H9 (cell line): Measurements from ENCODE around the gene TNFSF4. TPM values are rescaled to one million over a fixed set of nuclear protein-coding genes. Genes with fewer than 3 reads are reported as not detected.

Source experiments
- DNase-seq: peaks from one replicate; pipeline ENCODE4 v3.0.0-alpha.2; 2017
- H2AFZ ChIP-seq: one replicate; pipeline ENCODE4 v1.6.1; 2013; ENCODE audit warnings: mild to moderate bottlenecking, low read length, control low read depth, moderate library complexity
- H2AK5ac ChIP-seq: 2 replicates; pipeline ENCODE4 v1.6.1; 2013; ENCODE audit warnings: low read length, control low read depth, mixed read lengths; ENCODE audit not compliant: insufficient read length
- H2BK120ac ChIP-seq: one replicate; pipeline ENCODE4 v1.6.1; 2013; ENCODE audit warnings: low read depth, mild to moderate bottlenecking, low read length, control low read depth, inconsistent platforms; ENCODE audit not compliant: poor library complexity, severe bottlenecking
- H2BK12ac ChIP-seq: 2 replicates; pipeline ENCODE4 v1.6.1; 2013; ENCODE audit warnings: low read length, control low read depth, mixed read lengths, low read depth; ENCODE audit not compliant: insufficient read length
- H2BK15ac ChIP-seq: 2 replicates; pipeline ENCODE4 v1.6.1; 2013; ENCODE audit warnings: low read depth, low read length, control low read depth
- H2BK20ac ChIP-seq: one replicate; pipeline ENCODE4 v1.6.1; 2013; ENCODE audit warnings: low read depth, mild to moderate bottlenecking, low read length, control low read depth, inconsistent platforms; ENCODE audit not compliant: poor library complexity, severe bottlenecking
- H2BK5ac ChIP-seq: 2 replicates; pipeline ENCODE4 v1.6.1; 2013; ENCODE audit warnings: low read length, control low read depth, mixed read lengths; ENCODE audit not compliant: insufficient read length
- H3K14ac ChIP-seq: 2 replicates; pipeline ENCODE4 v1.6.1; 2013; ENCODE audit warnings: low read length, control low read depth; ENCODE audit not compliant: insufficient read depth
- H3K18ac ChIP-seq: 2 replicates; pipeline ENCODE4 v1.6.1; 2013; ENCODE audit warnings: low read depth, mild to moderate bottlenecking, mixed read lengths, low read length, control low read depth; ENCODE audit not compliant: insufficient read length
- H3K23ac ChIP-seq: 2 replicates; pipeline ENCODE4 v1.6.1; 2013; ENCODE audit warnings: low read length, control low read depth, mixed read lengths, low read depth; ENCODE audit not compliant: insufficient read length
- H3K23me2 ChIP-seq: 2 replicates; pipeline ENCODE4 v1.6.1; 2013; ENCODE audit warnings: low read depth, mild to moderate bottlenecking, mixed read lengths, low read length, control low read depth; ENCODE audit not compliant: insufficient read length, poor library complexity, severe bottlenecking
- H3K27ac ChIP-seq: 2 replicates; pipeline ENCODE4 v1.5.1; 2013; ENCODE audit warnings: low read length, control low read depth, mixed read lengths, low read depth; ENCODE audit not compliant: insufficient read length
- H3K27me3 ChIP-seq: 2 replicates; pipeline ENCODE4 v1.6.1; 2013; ENCODE audit warnings: low read length, control low read depth, inconsistent platforms; ENCODE audit not compliant: insufficient read depth
- H3K4ac ChIP-seq: 2 replicates; pipeline ENCODE4 v1.6.1; 2013; ENCODE audit warnings: low read depth, mild to moderate bottlenecking, control low read depth, inconsistent platforms, low read length, moderate library complexity
- H3K4me1 ChIP-seq: 2 replicates; pipeline ENCODE4 v1.6.1; 2013; ENCODE audit warnings: low read length, control low read depth, inconsistent platforms; ENCODE audit not compliant: insufficient read depth
- H3K4me2 ChIP-seq: 2 replicates; pipeline ENCODE4 v1.6.1; 2013; ENCODE audit warnings: low read length, control low read depth, mixed read lengths; ENCODE audit not compliant: insufficient read length, insufficient read depth
- H3K56ac ChIP-seq: 2 replicates; pipeline ENCODE4 v1.6.1; 2013; ENCODE audit warnings: low read depth, mild to moderate bottlenecking, mixed read lengths, low read length, control low read depth; ENCODE audit not compliant: insufficient read length
- H3K79me1 ChIP-seq: 2 replicates; pipeline ENCODE4 v1.6.1; 2013; ENCODE audit warnings: low read depth, mild to moderate bottlenecking, moderate library complexity, low read length, control low read depth, inconsistent platforms; ENCODE audit not compliant: insufficient read depth, poor library complexity, severe bottlenecking
- H3K79me2 ChIP-seq: 2 replicates; pipeline ENCODE4 v1.6.1; 2013; ENCODE audit warnings: low read length, control low read depth, inconsistent platforms; ENCODE audit not compliant: insufficient read depth
- H3K9ac ChIP-seq: 2 replicates; pipeline ENCODE4 v1.6.1; 2013; ENCODE audit warnings: low read length, control low read depth, mixed read lengths; ENCODE audit not compliant: insufficient read length; ENCODE audit errors: extremely low read depth
- H3K9me3 ChIP-seq: one replicate; pipeline ENCODE4 v1.6.1; 2013; ENCODE audit warnings: low read depth, low read length, inconsistent platforms; ENCODE audit not compliant: control insufficient read depth
- H3T11ph ChIP-seq: one replicate; pipeline ENCODE4 v1.6.1; 2013; ENCODE audit warnings: mild to moderate bottlenecking, low read length, control low read depth, inconsistent platforms
- H4K20me1 ChIP-seq: one replicate; pipeline ENCODE4 v1.6.1; 2013; ENCODE audit not compliant: control insufficient read depth, insufficient read length, insufficient read depth
- H4K5ac ChIP-seq: 2 replicates; pipeline ENCODE4 v1.6.1; 2013; ENCODE audit warnings: low read depth, mild to moderate bottlenecking, mixed read lengths, low read length, control low read depth; ENCODE audit not compliant: insufficient read length
- H4K8ac ChIP-seq: replicated peaks from 2 replicates; pipeline ENCODE4 v1.6.1; 2013; ENCODE audit warnings: low read length, control low read depth, mixed read lengths, low read depth; ENCODE audit not compliant: insufficient read length
- H4K91ac ChIP-seq: 2 replicates; pipeline ENCODE4 v1.6.1; 2013; ENCODE audit warnings: low read depth, mild to moderate bottlenecking, moderate library complexity, mixed read lengths, low read length, control low read depth; ENCODE audit not compliant: insufficient read length
- H3K27ac Mint-ChIP-seq, 3 experiments: 2 replicates in 2 of 3; 3 replicates in 1 of 3; pipeline ENCODE4 v1.8.0; 2020 to 2021; ENCODE audit warnings: mixed read lengths in 3 of 3, mild to moderate bottlenecking in 1 of 3, moderate library complexity in 1 of 3
- H3K27me3 Mint-ChIP-seq: 2 replicates; pipeline ENCODE4 v1.8.0; 2021; ENCODE audit warnings: low read depth, mild to moderate bottlenecking, moderate library complexity, mixed read lengths
- H3K36me3 Mint-ChIP-seq, 3 experiments: 2 replicates in 2 of 3; 3 replicates in 1 of 3; pipeline ENCODE4 v1.8.0; 2020 to 2021; ENCODE audit warnings: low read depth in 3 of 3, mixed read lengths in 3 of 3; ENCODE audit not compliant: insufficient read depth in 1 of 3
- H3K4me1 Mint-ChIP-seq, 2 experiments: 2 replicates each; pipeline ENCODE4 v1.8.0; 2020; ENCODE audit warnings: mixed read lengths in 2 of 2
- H3K4me3 Mint-ChIP-seq, 2 experiments: 2 replicates in 1 of 2; 3 replicates in 1 of 2; pipeline ENCODE4 v1.8.0; 2020 to 2021; ENCODE audit warnings: mild to moderate bottlenecking in 2 of 2, mixed read lengths in 2 of 2, moderate library complexity in 1 of 2
- H3K9me3 Mint-ChIP-seq, 2 experiments: 2 replicates in 1 of 2; 3 replicates in 1 of 2; pipeline ENCODE4 v1.8.0; 2020; ENCODE audit warnings: mild to moderate bottlenecking in 2 of 2, mixed read lengths in 2 of 2, moderate library complexity in 1 of 2
- WGBS: extraction: QIAGEN DNeasy Blood & Tissue Kit; methylation state at CpG from one replicate; pipeline ENCODE4 v1.1.7; 2013; ENCODE audit warnings: missing lambda C conversion rate, low lambda C conversion rate, mixed read lengths; ENCODE audit not compliant: insufficient read length; ENCODE audit errors: extremely low coverage; 5-methylcytosine and 5-hydroxymethylcytosine counted together
- total RNA-seq: library from RNA; stranded (reverse); gene quantifications from 2 replicates; pipeline ENCODE4 v1.2.1, GENCODE V29; 2021
- TF ChIP-seq, protein P1 (sequence below): fragments of 200-600 bp; sonication (generic); conservative IDR thresholded peaks from 3 replicates; pipeline ENCODE4 v1.8.0; 2021; ENCODE audit warnings: antibody characterized with exemption, mild to moderate bottlenecking

TNFSF4 gene
- total RNA-seq, 1 experiment from 2014 or later, result 0.28 TPM

DNA sequence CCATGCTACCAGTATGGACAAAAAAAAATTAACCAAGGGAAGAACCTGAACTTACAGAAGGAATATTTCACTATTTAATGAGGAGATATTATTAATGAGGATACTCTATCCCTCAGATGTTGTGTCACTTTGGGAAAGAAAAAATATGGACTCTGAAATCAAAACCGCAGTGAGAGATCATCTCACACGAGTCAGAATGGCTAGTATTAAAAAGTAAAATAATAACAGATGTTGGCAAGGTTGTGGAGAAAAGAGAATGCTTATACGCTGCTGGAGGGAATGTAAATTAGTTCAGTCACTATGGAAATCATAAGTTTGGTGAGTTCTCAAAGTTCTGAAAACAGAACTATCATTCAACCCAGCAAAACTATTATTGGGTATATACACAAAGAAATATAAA is 30.9 kb downstream of the TNFSF4 start:
- WGBS, result no CpG with 5 or more reads among the region's 3 CpGs
- H3K9me3 ChIP-seq, result peaks cover 12% of the 10 kb centered on the region
- H3K4me3 Mint-ChIP-seq, result no peak overlapping the region

More for the DNA sequence above, 30.9 kb downstream of the TNFSF4 start:
- Histone ChIP-seq H2BK5ac (no peak overlapping the region), H3K4me2 (no peak overlapping the region), H3K79me2 (no peaks in the 10 kb centered on the region), H3K27me3 (no peaks in the 10 kb centered on the region), H2BK20ac (no peak overlapping the region), H3K23ac (no peak overlapping the region), H3K4me1 (no peaks in the 10 kb centered on the region), H2BK120ac (no peak overlapping the region), H2AK5ac (no peak overlapping the region), H3K23me2 (no peaks in the 10 kb centered on the region), H2BK15ac (no peak overlapping the region), H2BK12ac (no peak overlapping the region), H3T11ph (no peak overlapping the region), H3K79me1 (no peaks in the 10 kb centered on the region), H4K8ac (no peak overlapping the region), H4K5ac (no peak overlapping the region), H3K14ac (no peak overlapping the region), H3K4ac (no peak overlapping the region), H3K27ac (no peak overlapping the region), H3K18ac (no peak overlapping the region), H2AFZ (no peak overlapping the region), H3K56ac (no peak overlapping the region), H3K9ac (no peak overlapping the region), H4K91ac (no peak overlapping the region), H4K20me1 (no peaks in the 10 kb centered on the region)
- H3K27me3 Mint-ChIP-seq, result peaks cover 1% of the 10 kb centered on the region
- no peak overlapping the region for H3K27ac Mint-ChIP-seq
- peaks cover 10 to 19% (median 11%) of the 10 kb centered on the region in 3 experiments for H3K36me3 Mint-ChIP-seq
- H3K4me1 Mint-ChIP-seq, result no peaks in the 10 kb centered on the region
- TF ChIP-seq, protein P1, sequence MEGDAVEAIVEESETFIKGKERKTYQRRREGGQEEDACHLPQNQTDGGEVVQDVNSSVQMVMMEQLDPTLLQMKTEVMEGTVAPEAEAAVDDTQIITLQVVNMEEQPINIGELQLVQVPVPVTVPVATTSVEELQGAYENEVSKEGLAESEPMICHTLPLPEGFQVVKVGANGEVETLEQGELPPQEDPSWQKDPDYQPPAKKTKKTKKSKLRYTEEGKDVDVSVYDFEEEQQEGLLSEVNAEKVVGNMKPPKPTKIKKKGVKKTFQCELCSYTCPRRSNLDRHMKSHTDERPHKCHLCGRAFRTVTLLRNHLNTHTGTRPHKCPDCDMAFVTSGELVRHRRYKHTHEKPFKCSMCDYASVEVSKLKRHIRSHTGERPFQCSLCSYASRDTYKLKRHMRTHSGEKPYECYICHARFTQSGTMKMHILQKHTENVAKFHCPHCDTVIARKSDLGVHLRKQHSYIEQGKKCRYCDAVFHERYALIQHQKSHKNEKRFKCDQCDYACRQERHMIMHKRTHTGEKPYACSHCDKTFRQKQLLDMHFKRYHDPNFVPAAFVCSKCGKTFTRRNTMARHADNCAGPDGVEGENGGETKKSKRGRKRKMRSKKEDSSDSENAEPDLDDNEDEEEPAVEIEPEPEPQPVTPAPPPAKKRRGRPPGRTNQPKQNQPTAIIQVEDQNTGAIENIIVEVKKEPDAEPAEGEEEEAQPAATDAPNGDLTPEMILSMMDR, result no peak
- H3K9me3 Mint-ChIP-seq, result peaks cover 28 to 37% of the 10 kb centered on the region in 2 experiments
- DNase-seq, result no peak
